Upper lobe of left lung (tissue), 4 donors: ENCODE results near the gene ZFP2.

Experiments
- POLR2AphosphoS5 ChIP-seq, 2 donors: sonication (generic); formaldehyde crosslinking; IDR thresholded peaks; one replicate each; pipeline ENCODE4 v1.5.1; 2017; ENCODE audit warnings: antibody characterized with exemption in 2 of 2
- TF ChIP-seq, protein P1 (sequence below), 6 experiments: fragments of 450-650 bp in 4 of 6; fragments of 200-600 bp in 2 of 6; sonication (generic) in 2 of 6; IDR thresholded peaks; one replicate each; pipeline ENCODE4 v1.5.1; 2016 to 2019; ENCODE audit warnings: antibody characterized with exemption in 6 of 6

DNA sequence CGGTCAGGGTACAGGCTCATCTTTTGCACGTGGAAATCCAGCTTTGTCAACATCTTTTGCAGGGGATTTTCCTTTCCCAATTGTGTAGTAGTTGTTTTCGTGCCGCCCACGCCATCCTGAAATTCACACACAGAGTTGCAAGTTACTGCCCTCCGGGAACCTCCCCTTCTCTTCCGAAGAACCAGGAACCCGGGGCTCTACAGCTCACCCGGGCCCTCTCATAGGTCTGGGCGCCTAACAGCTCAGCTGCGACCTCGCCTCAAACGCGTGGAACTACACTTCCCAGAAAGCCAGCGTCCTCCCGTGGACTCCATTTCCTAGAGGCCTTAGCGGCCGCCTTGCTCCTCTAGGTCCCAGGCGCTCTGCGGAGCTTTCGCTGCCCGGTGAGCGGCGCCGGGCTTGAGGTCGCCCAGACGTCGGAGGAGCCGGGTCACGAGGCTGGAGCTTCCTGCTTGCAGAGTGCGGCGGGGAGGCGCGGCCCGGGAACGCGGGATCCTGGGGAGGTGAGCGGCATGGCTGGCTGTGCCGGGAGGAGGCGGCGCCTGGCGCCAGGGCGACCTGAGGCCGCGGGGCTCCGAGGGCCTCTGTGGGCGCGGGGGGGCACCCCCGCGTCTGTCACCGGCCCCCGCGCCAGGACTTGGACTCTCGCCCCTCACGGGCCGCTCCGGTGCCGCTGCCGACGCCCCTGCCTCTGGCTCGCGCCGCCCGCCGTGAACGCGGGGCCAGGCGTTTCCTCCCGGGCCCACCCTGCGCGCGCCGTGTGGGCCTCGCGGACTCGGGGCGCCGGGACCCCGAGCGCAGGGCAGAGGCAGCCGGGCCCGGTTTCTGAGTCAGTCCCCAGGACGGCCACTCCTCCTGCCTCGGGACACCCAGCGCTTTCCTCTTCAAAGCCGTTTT, 35.8 kb upstream of the ZFP2 start, which contains the start of gene ZNF354B:
- TF ChIP-seq POLR2AphosphoS5 (IDR thresholded peaks at IDR 0.05) = peak; percentile 13 to 91
- TF ChIP-seq, protein P1, sequence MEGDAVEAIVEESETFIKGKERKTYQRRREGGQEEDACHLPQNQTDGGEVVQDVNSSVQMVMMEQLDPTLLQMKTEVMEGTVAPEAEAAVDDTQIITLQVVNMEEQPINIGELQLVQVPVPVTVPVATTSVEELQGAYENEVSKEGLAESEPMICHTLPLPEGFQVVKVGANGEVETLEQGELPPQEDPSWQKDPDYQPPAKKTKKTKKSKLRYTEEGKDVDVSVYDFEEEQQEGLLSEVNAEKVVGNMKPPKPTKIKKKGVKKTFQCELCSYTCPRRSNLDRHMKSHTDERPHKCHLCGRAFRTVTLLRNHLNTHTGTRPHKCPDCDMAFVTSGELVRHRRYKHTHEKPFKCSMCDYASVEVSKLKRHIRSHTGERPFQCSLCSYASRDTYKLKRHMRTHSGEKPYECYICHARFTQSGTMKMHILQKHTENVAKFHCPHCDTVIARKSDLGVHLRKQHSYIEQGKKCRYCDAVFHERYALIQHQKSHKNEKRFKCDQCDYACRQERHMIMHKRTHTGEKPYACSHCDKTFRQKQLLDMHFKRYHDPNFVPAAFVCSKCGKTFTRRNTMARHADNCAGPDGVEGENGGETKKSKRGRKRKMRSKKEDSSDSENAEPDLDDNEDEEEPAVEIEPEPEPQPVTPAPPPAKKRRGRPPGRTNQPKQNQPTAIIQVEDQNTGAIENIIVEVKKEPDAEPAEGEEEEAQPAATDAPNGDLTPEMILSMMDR (IDR thresholded peaks at IDR 0.05) = peak in 2 of 6 experiments; percentile 7 to 30
